ENCODE measurements around the gene TMEM143. TPM values are rescaled to one million over a fixed set of nuclear protein-coding genes. Genes with fewer than 3 reads are reported as not detected.

The TMEM143 gene
- total RNA-seq, 4 donors from 2014 or later = 2.8 to 13.1 (median 6.6) TPM

GRCh38 chr19:48382286-48382685 lies 18.5 kb upstream of the TMEM143 start:
- H3K27me3 ChIP-seq = no peaks in the 10 kb centered on the region
- peaks cover 0 to 68% of the 10 kb centered on the region in 2 donors for H3K36me3 ChIP-seq
- H3K27ac ChIP-seq = no peak overlapping the region
- ATAC-seq = no peak
- 82 to 94% methylated on average over 2 to 3 of the region's 8 CpGs for WGBS, 2 donors (ENCODE audit: low coverage in 1 of 2)
- no peaks in the 10 kb centered on the region for H3K4me1 ChIP-seq
- H3K4me3 ChIP-seq = no peak overlapping the region
- H3K9me3 ChIP-seq = no peaks in the 10 kb centered on the region
- TF ChIP-seq CTCF (IDR thresholded peaks at IDR 0.05) (no peak), EP300 (IDR thresholded peaks at IDR 0.05) (no peak), POLR2A (IDR thresholded peaks at IDR 0.05) (no peak), POLR2AphosphoS5 (IDR thresholded peaks at IDR 0.05) (no peak)

GRCh38 chr19:48381178-48381950 lies 17.6 kb upstream of the TMEM143 start:
- Histone ChIP-seq H3K27me3 (no peaks in the 10 kb centered on the region), H3K9me3 (no peaks in the 10 kb centered on the region), H3K4me3 (no peak overlapping the region), H3K27ac (no peak overlapping the region), H3K4me1 (no peaks in the 10 kb centered on the region), H3K36me3 (peaks cover 0 to 58% of the 10 kb centered on the region in 2 donors)
- no peak for ATAC-seq
- TF ChIP-seq POLR2AphosphoS5 (IDR thresholded peaks at IDR 0.05) = no peak
- TF ChIP-seq EP300 (IDR thresholded peaks at IDR 0.05) = no peak
- no peak for TF ChIP-seq POLR2A (IDR thresholded peaks at IDR 0.05)
- no peak for TF ChIP-seq CTCF (IDR thresholded peaks at IDR 0.05)
- WGBS, 2 donors (ENCODE audit: low coverage in 1 of 2) = 71 to 77% methylated on average over 2 to 8 of the region's 11 CpGs

- ATAC-seq = no peak
- H3K27me3 ChIP-seq = no peaks in the 10 kb centered on the region
- TF ChIP-seq POLR2AphosphoS5 (IDR thresholded peaks at IDR 0.05) (no peak), EP300 (IDR thresholded peaks at IDR 0.05) (no peak)
- H3K9me3 ChIP-seq = no peaks in the 10 kb centered on the region
- no peaks in the 10 kb centered on the region for H3K4me1 ChIP-seq
- no peak overlapping the region for H3K4me3 ChIP-seq
- no peak overlapping the region for H3K27ac ChIP-seq
- H3K36me3 ChIP-seq = peaks cover 0 to 35% of the 10 kb centered on the region in 2 donors
- WGBS, 2 donors (ENCODE audit: low coverage in 1 of 2) = 63 to 64% methylated on average over 4 to 5 of the region's 5 CpGs
Observed at GRCh38 chr19:48379058-48379457, 15.3 kb upstream of the TMEM143 start.

- TF ChIP-seq CTCF (IDR thresholded peaks at IDR 0.05) = no peak
- TF ChIP-seq POLR2A (IDR thresholded peaks at IDR 0.05) = no peak
- no peak for TF ChIP-seq POLR2AphosphoS5 (IDR thresholded peaks at IDR 0.05)
- no peak for TF ChIP-seq EP300 (IDR thresholded peaks at IDR 0.05)
- H3K4me1 ChIP-seq = no peaks in the 10 kb centered on the region
- H3K27ac ChIP-seq = no peak overlapping the region
- no peaks in the 10 kb centered on the region for H3K27me3 ChIP-seq
- H3K4me3 ChIP-seq = no peak overlapping the region
- H3K36me3 ChIP-seq = peaks cover 0 to 27% of the 10 kb centered on the region in 2 donors
- 94 to 97% methylated on average over 4 to 7 of the region's 10 CpGs for WGBS, 2 donors (ENCODE audit: low coverage in 1 of 2)
- no peaks in the 10 kb centered on the region for H3K9me3 ChIP-seq
- no peak for ATAC-seq
Observed at GRCh38 chr19:48378194-48378570, 14.4 kb upstream of the TMEM143 start.

DNA sequence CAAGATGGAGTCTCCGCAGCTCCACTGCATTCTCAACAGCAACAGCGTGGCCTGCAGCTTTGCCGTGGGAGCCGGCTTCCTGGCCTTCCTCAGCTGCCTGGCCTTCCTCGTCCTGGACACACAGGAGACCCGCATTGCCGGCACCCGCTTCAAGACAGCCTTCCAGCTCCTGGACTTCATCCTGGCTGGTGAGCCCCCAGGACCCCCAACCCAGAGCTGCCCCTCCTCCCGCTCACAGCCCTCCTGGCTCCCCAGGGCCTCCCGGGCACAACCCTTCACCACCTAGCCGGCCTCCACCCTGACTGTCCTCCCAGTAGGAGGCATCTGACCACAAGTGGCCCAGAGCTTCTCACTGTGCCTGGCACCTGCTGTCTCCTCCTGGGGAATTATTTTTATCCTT lies 9.8 kb upstream of the TMEM143 start:
- WGBS, 2 donors (ENCODE audit: low coverage in 1 of 2) = 60 to 84% methylated on average over 1 to 7 of the region's 11 CpGs
- Histone ChIP-seq H3K36me3 (no peaks in the 10 kb centered on the region), H3K4me3 (no peak overlapping the region), H3K27ac (no peak overlapping the region), H3K9me3 (no peaks in the 10 kb centered on the region), H3K27me3 (no peaks in the 10 kb centered on the region), H3K4me1 (no peaks in the 10 kb centered on the region)
- TF ChIP-seq CTCF (IDR thresholded peaks at IDR 0.05) (no peak), EP300 (IDR thresholded peaks at IDR 0.05) (no peak), POLR2AphosphoS5 (IDR thresholded peaks at IDR 0.05) (no peak), POLR2A (IDR thresholded peaks at IDR 0.05) (no peak)
- no peak for ATAC-seq
